ENCODE measurements around the gene HTRA3.

DNA sequence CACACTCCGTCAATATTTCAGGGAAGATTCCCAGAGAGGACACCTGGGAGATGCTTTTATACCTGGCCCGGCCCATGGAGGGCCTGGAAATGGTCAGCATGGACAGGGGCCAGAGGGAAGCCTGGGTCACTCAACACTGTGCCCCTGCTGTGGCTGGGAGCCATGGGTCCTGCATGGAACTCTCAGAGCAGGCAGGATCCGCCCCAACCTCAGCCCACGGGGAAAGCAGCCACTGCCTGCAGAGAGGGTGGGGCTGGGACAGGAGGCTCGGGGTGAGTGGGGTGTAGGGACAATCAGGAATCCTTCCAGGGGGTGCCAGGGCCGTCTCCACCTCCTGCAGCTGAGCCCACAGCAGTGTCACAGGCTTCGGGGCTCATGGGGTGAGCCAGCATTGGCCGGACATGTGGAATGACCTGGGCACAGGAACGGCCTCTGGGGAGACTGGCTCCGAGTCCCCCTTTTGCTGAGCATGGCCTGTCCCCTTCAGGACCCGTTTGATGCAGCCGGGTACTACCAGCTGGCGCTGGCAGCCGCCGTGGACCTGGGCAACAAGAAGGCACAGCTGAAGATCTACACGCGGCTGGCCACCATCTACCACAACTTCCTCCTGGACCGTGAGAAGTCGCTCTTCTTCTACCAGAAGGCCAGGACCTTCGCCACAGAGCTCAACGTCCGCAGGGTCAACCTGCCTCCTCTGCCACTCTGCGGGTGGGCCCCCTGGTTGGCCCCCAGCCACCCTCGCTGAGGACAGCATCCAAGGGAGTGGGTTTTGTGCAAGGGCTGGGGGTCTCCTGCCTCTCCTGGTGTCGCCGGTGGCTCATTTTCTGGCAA lies 29.1 kb upstream of the HTRA3 start:
- TF ChIP-seq, protein P1, sequence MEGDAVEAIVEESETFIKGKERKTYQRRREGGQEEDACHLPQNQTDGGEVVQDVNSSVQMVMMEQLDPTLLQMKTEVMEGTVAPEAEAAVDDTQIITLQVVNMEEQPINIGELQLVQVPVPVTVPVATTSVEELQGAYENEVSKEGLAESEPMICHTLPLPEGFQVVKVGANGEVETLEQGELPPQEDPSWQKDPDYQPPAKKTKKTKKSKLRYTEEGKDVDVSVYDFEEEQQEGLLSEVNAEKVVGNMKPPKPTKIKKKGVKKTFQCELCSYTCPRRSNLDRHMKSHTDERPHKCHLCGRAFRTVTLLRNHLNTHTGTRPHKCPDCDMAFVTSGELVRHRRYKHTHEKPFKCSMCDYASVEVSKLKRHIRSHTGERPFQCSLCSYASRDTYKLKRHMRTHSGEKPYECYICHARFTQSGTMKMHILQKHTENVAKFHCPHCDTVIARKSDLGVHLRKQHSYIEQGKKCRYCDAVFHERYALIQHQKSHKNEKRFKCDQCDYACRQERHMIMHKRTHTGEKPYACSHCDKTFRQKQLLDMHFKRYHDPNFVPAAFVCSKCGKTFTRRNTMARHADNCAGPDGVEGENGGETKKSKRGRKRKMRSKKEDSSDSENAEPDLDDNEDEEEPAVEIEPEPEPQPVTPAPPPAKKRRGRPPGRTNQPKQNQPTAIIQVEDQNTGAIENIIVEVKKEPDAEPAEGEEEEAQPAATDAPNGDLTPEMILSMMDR (IDR thresholded peaks at IDR 0.05), result no peak
- TF ChIP-seq POLR2A (IDR thresholded peaks at IDR 0.05), result no peak
